AG10803 (cell line): ENCODE results near the gene BAD.

Experiments
- DNase-seq: peaks from one replicate; pipeline ENCODE4 v3.0.0; 2010; ENCODE audit warnings: low read depth
- H3K4me3 ChIP-seq: 2 replicates; pipeline ENCODE4 v1.5.1; 2011; ENCODE audit warnings: mild to moderate bottlenecking, low read length, control low read depth
- TF ChIP-seq, protein P1 (sequence below): conservative IDR thresholded peaks from 2 replicates; pipeline ENCODE4 v1.5.1; 2011; ENCODE audit warnings: mild to moderate bottlenecking, low read length, control low read depth, inconsistent platforms

Gene BAD

GRCh38 chr11:64263021-64263946 lies 21.2 kb downstream of the BAD start:
- H3K4me3 ChIP-seq: no peak overlapping the region
- TF ChIP-seq, protein P1, sequence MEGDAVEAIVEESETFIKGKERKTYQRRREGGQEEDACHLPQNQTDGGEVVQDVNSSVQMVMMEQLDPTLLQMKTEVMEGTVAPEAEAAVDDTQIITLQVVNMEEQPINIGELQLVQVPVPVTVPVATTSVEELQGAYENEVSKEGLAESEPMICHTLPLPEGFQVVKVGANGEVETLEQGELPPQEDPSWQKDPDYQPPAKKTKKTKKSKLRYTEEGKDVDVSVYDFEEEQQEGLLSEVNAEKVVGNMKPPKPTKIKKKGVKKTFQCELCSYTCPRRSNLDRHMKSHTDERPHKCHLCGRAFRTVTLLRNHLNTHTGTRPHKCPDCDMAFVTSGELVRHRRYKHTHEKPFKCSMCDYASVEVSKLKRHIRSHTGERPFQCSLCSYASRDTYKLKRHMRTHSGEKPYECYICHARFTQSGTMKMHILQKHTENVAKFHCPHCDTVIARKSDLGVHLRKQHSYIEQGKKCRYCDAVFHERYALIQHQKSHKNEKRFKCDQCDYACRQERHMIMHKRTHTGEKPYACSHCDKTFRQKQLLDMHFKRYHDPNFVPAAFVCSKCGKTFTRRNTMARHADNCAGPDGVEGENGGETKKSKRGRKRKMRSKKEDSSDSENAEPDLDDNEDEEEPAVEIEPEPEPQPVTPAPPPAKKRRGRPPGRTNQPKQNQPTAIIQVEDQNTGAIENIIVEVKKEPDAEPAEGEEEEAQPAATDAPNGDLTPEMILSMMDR: no peak
- peak; percentile 16 for DNase-seq

- TF ChIP-seq, protein P1: no peak
- H3K4me3 ChIP-seq: no peak overlapping the region
- no peak for DNase-seq
These were observed 22.0 kb downstream of the BAD start for GRCh38 chr11:64262271-64263002.

GRCh38 chr11:64261556-64262080 lies 22.8 kb downstream of the BAD start:
- no peak for DNase-seq
- TF ChIP-seq, protein P1: no peak
- no peak overlapping the region for H3K4me3 ChIP-seq

GRCh38 chr11:64260147-64260708 lies 24.2 kb downstream of the BAD start:
- H3K4me3 ChIP-seq: no peak overlapping the region
- DNase-seq: no peak
- TF ChIP-seq, protein P1: no peak

GRCh38 chr11:64259533-64260067 lies 24.9 kb downstream of the BAD start:
- TF ChIP-seq, protein P1: no peak
- H3K4me3 ChIP-seq: no peak overlapping the region
- DNase-seq: no peak

GRCh38 chr11:64258946-64259532 lies 25.4 kb downstream of the BAD start:
- TF ChIP-seq, protein P1: no peak
- no peak for DNase-seq
- no peak overlapping the region for H3K4me3 ChIP-seq
